T-helper 17 cell (primary cell): ENCODE data around the gene SMIM10. TPM values are rescaled to one million over a fixed set of nuclear protein-coding genes. Genes with fewer than 3 reads are reported as not detected.
"Not testable (repeated sequence)": the region's sequence is repeated elsewhere in the genome, so short reads cannot be mapped to it uniquely, and the experiment has no call there.

Source experiments
- ATAC-seq: fragments of 150-1000 bp; cut with Tn5 transposase; 2 replicates; pipeline ENCODE4 v1.10.0; 2021; ENCODE audit warnings: mild to moderate bottlenecking, moderate library complexity
- DNase-seq, 3 donors: peaks; one replicate each; pipeline versions ENCODE4 v3.0.0 to v3.0.0-alpha.2; 2020 to 2021
- H3K9me3 ChIP-seq: one replicate; pipeline ENCODE4 v1.7.0; 2013; ENCODE audit warnings: low read length, mild to moderate bottlenecking; ENCODE audit not compliant: control insufficient read depth, poor library complexity, severe bottlenecking
- H3K27ac Mint-ChIP-seq: one replicate; pipeline ENCODE4 v1.8.0; 2022; ENCODE audit warnings: mild to moderate bottlenecking, moderate library complexity, mixed read lengths
- H3K27me3 Mint-ChIP-seq: one replicate; pipeline ENCODE4 v1.8.0; 2022; ENCODE audit warnings: mixed read lengths
- H3K36me3 Mint-ChIP-seq: one replicate; pipeline ENCODE4 v1.8.0; 2022; ENCODE audit warnings: low read depth, mixed read lengths
- H3K4me1 Mint-ChIP-seq: one replicate; pipeline ENCODE4 v1.8.0; 2022; ENCODE audit warnings: mild to moderate bottlenecking, mixed read lengths
- H3K4me3 Mint-ChIP-seq: one replicate; pipeline ENCODE4 v1.8.0; 2022; ENCODE audit warnings: mild to moderate bottlenecking, moderate library complexity, mixed read lengths
- total RNA-seq, 4 donors: library from RNA in 2 of 4; stranded (reverse) in 2 of 4; gene quantifications; one replicate each; pipeline ENCODE4 v1.2.3 and lab custom pipeline; 2022 to 2026

SMIM10 gene
- total RNA-seq, 2 donors from 2014 or later = not detected

- H3K27ac Mint-ChIP-seq = no peak overlapping the region
- H3K4me1 Mint-ChIP-seq = peaks cover 12% of the 10 kb centered on the region
- H3K4me3 Mint-ChIP-seq = peak overlapping the region; percentile 75
- H3K36me3 Mint-ChIP-seq = no peaks in the 10 kb centered on the region
- no peaks in the 10 kb centered on the region for H3K9me3 ChIP-seq
- no peak for DNase-seq
- peaks cover 17% of the 10 kb centered on the region for H3K27me3 Mint-ChIP-seq
- no peak for ATAC-seq
Measured at GRCh38 chrX:134990475-134990800, 353 bp upstream of the SMIM10 start.

GRCh38 chrX:134997646-134998045 lies 6.9 kb downstream of the SMIM10 start:
- ATAC-seq (no peak), DNase-seq (no peak)
- no peak overlapping the region for H3K27ac Mint-ChIP-seq
- H3K36me3 Mint-ChIP-seq = no peaks in the 10 kb centered on the region
- H3K9me3 ChIP-seq = no peaks in the 10 kb centered on the region
- H3K4me1 Mint-ChIP-seq = no peaks in the 10 kb centered on the region
- no peak overlapping the region for H3K4me3 Mint-ChIP-seq
- H3K27me3 Mint-ChIP-seq = peaks cover under 1% of the 10 kb centered on the region

GRCh38 chrX:134998246-134998645 lies 7.5 kb downstream of the SMIM10 start:
- Mint-ChIP-seq H3K36me3 (no peaks in the 10 kb centered on the region), H3K27me3 (no peaks in the 10 kb centered on the region), H3K4me3 (no peak overlapping the region)

GRCh38 chrX:134999469-134999868 lies 8.7 kb downstream of the SMIM10 start:
- peaks cover 4% of the 10 kb centered on the region for H3K4me1 Mint-ChIP-seq
- no peaks in the 10 kb centered on the region for H3K9me3 ChIP-seq
- no peaks in the 10 kb centered on the region for H3K27me3 Mint-ChIP-seq
- H3K36me3 Mint-ChIP-seq = no peaks in the 10 kb centered on the region
- DNase-seq = no peak
- no peak for ATAC-seq
- no peak overlapping the region for H3K27ac Mint-ChIP-seq
- no peak overlapping the region for H3K4me3 Mint-ChIP-seq

More at GRCh38 chrX:134998246-134998645, 7.5 kb downstream of the SMIM10 start:
- DNase-seq (no peak), ATAC-seq (no peak)
- H3K27ac Mint-ChIP-seq = no peak overlapping the region
- no peaks in the 10 kb centered on the region for H3K4me1 Mint-ChIP-seq
- H3K9me3 ChIP-seq = no peaks in the 10 kb centered on the region

GRCh38 chrX:135000516-135000915 lies 9.7 kb downstream of the SMIM10 start:
- no peak overlapping the region for H3K4me3 Mint-ChIP-seq
- no peaks in the 10 kb centered on the region for H3K27me3 Mint-ChIP-seq
- H3K4me1 Mint-ChIP-seq = peaks cover 4% of the 10 kb centered on the region
- H3K36me3 Mint-ChIP-seq = no peaks in the 10 kb centered on the region
- DNase-seq (no peak), ATAC-seq (no peak)
- no peaks in the 10 kb centered on the region for H3K9me3 ChIP-seq
- H3K27ac Mint-ChIP-seq = no peak overlapping the region

DNA sequence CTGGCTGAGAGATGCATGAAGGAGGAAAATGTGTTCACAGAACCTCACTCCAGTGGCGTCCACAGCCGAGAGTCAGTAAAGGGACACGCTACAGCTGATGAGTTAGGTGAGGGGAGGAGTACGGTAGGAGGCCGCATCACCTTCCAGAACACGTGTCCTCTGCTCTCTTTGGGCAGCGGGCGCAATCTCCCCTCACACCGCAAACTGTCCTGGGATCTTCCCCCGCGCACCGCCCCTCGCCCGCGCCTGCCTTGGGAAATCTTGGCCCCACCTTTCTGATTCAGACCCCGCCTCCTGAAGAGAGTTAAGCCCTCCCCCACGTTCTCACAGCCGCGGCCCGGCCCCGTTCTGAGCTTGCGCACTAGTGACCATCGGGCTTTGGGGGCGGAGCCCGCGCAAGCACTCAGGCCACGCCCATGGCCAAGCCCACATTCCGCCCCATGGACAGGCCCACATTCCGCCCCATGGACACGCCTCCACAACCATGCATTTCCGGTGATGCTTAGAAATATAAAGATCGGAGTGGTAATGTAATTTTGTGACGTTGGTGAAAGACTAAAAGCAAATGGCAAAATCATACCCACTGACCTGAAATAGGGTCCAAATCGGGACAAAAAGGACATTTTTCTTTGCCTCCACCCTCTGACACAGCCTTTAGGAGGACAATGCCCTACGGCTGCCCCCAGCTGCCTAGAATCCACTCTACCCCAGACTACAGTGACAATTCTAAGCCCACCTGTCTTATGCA lies 13.3 kb downstream of the SMIM10 start:
- Mint-ChIP-seq H3K27ac (peak overlapping the region; percentile 80), H3K4me1 (peaks cover 4% of the 10 kb centered on the region), H3K36me3 (no peaks in the 10 kb centered on the region), H3K4me3 (peak overlapping the region; percentile 92), H3K27me3 (no peaks in the 10 kb centered on the region)
- peak; percentile 71 to 81 (median 78) for DNase-seq
- no peaks in the 10 kb centered on the region for H3K9me3 ChIP-seq
- peak; percentile 98 for ATAC-seq

DNA sequence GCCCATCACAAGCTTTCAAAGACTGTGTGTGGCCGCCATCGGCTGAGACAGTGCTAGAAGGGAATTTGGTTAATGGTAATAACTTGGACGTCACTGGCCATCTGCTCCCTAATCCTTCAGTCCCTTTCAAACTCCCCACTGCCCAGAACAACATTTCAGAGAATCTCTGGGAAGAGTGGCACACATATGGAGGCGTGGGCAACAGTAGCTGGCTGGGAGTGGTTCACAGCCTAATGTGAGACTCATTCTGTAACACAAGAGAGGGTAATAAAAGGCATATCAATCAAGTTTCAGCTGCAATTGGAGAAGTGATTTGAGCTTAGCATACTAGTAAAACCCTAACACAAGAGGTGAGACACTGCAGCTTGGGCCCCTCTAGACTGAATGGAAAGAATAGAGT lies 15.4 kb downstream of the SMIM10 start:
- H3K4me1 Mint-ChIP-seq = peaks cover 4% of the 10 kb centered on the region
- H3K9me3 ChIP-seq = no peaks in the 10 kb centered on the region
- no peaks in the 10 kb centered on the region for H3K36me3 Mint-ChIP-seq
- H3K27me3 Mint-ChIP-seq = no peaks in the 10 kb centered on the region
- ATAC-seq (no peak), DNase-seq (no peak)
- no peak overlapping the region for H3K27ac Mint-ChIP-seq
- H3K4me3 Mint-ChIP-seq = no peak overlapping the region

- DNase-seq = no peak
- H3K27me3 Mint-ChIP-seq = no peaks in the 10 kb centered on the region
- H3K4me3 Mint-ChIP-seq = no peak overlapping the region
- H3K4me1 Mint-ChIP-seq = peaks cover 1% of the 10 kb centered on the region
- H3K36me3 Mint-ChIP-seq = no peaks in the 10 kb centered on the region
- no peak overlapping the region for H3K27ac Mint-ChIP-seq
- no peaks in the 10 kb centered on the region for H3K9me3 ChIP-seq
- no peak for ATAC-seq
Measured at GRCh38 chrX:135009057-135009610, 18.3 kb downstream of the SMIM10 start.

GRCh38 chrX:135009838-135010237 lies 19.0 kb downstream of the SMIM10 start:
- no peak overlapping the region for H3K4me3 Mint-ChIP-seq
- ATAC-seq = no peak
- no peak overlapping the region for H3K27ac Mint-ChIP-seq
- no peak for DNase-seq
- no peaks in the 10 kb centered on the region for H3K9me3 ChIP-seq
- no peaks in the 10 kb centered on the region for H3K4me1 Mint-ChIP-seq
- no peaks in the 10 kb centered on the region for H3K36me3 Mint-ChIP-seq
- no peaks in the 10 kb centered on the region for H3K27me3 Mint-ChIP-seq

- DNase-seq (no peak), ATAC-seq (no peak)
- Mint-ChIP-seq H3K27me3 (no peaks in the 10 kb centered on the region), H3K36me3 (no peaks in the 10 kb centered on the region), H3K4me3 (no peak overlapping the region), H3K27ac (no peak overlapping the region), H3K4me1 (no peaks in the 10 kb centered on the region)
- H3K9me3 ChIP-seq = no peaks in the 10 kb centered on the region
Measured at GRCh38 chrX:135010921-135011320, 20.1 kb downstream of the SMIM10 start.

GRCh38 chrX:135015523-135016245 lies 24.9 kb downstream of the SMIM10 start:
- DNase-seq = no peak
- Mint-ChIP-seq H3K4me3 (no peak overlapping the region), H3K4me1 (no peaks in the 10 kb centered on the region), H3K27ac (no peak overlapping the region), H3K27me3 (no peaks in the 10 kb centered on the region), H3K36me3 (no peaks in the 10 kb centered on the region)
- ATAC-seq = no peak
- no peaks in the 10 kb centered on the region for H3K9me3 ChIP-seq

DNA sequence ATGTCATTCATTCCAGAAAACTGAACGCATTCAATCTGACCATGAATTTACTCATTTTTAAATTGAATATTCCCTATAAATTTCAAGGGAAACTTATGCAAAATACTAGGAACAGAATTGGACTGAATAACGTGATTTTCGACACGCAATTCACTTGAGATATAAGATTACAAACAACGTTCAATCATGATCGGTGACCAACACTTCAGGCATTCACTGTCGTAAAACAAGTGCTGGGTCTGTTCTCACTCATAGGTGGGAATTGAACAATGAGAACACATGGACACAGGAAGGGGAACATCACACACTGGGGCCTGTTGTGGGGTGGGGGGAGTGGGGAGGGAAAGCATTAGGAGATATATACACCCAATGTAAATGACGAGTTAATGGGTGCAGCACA lies 29.1 kb downstream of the SMIM10 start:
- not testable (repeated sequence) for H3K27me3 Mint-ChIP-seq, H3K4me1 Mint-ChIP-seq, ATAC-seq, H3K9me3 ChIP-seq, DNase-seq, H3K27ac Mint-ChIP-seq, H3K4me3 Mint-ChIP-seq, H3K36me3 Mint-ChIP-seq

GRCh38 chrX:135023791-135024190 lies 33.0 kb downstream of the SMIM10 start:
- H3K9me3 ChIP-seq, H3K27ac Mint-ChIP-seq, H3K4me3 Mint-ChIP-seq, H3K4me1 Mint-ChIP-seq, H3K36me3 Mint-ChIP-seq, ATAC-seq, DNase-seq: not testable (repeated sequence)
- peaks cover 25% of the 10 kb centered on the region for H3K27me3 Mint-ChIP-seq
